ENCODE measurements around the gene KDM4C.

- TF ChIP-seq CTCF (conservative IDR thresholded peaks at IDR 0.05; ENCODE audit: low read depth, low read length) (no peak), EZH2 (IDR thresholded peaks at IDR 0.05; ENCODE audit: borderline replicate concordance, low read depth, low read length, poor library complexity, severe bottlenecking) (no peak)
These were observed 7.6 kb downstream of the KDM4C start for GRCh38 chr9:6765396-6765795.
